ENCODE data around the gene NOS3. TPM values are rescaled to one million over a fixed set of nuclear protein-coding genes. Genes with fewer than 3 reads are reported as not detected.

NOS3 gene
- total RNA-seq, 1 donor from 2014 or later: 0.86 TPM

- Mint-ChIP-seq H3K4me3 (ENCODE audit: unreplicated experiment) (peak overlapping the region; percentile 83), H3K27ac (ENCODE audit: unreplicated experiment) (no peak overlapping the region)
Measured at GRCh38 chr7:151062111-151062398, 71.2 kb downstream of the NOS3 start.

DNA sequence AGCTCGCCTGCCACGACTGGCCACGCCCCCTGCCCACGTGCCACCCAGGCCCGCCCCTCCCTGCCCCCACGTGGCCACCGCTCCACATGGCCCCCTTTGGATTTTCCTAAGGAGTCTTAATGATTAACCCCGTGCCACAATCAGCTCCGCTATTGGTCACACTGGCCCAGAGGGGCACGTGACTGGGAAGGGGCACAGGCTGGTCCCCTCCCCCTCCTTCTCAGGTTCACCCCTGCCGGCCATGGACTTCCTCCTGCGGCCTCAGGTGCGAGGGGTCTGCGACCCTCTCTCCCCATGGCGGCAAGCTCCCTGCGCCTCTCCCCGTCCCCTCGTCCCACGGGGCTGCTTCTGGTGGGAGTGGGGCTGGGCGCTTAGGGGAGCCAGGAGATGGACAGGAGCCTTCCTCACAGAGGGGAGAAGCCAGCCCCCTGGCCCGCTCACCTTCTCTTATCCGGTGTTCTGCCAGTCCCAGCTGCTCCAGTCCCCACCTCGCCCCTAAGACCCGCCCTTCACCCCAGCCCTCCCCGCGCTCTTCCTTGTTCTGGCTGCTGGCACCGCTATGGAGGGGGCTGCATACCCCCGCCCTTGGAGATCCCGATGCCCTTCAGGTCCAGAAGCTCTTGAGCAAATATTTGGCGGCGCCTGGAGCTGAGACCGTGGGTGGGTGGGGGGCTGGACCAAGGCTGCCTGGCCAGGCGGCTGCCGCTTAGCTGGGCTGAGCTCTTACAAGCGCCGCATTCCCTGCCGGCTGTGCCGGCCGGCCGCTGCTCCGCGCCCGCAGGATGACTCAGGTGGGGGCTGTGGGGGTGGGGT, 71.8 kb downstream of the NOS3 start:
- H3K4me3 Mint-ChIP-seq (ENCODE audit: unreplicated experiment): peak overlapping the region; percentile 61
- peaks cover 4% of the 10 kb centered on the region for H3K9me3 Mint-ChIP-seq (ENCODE audit: unreplicated experiment)
- TF ChIP-seq, protein P1, sequence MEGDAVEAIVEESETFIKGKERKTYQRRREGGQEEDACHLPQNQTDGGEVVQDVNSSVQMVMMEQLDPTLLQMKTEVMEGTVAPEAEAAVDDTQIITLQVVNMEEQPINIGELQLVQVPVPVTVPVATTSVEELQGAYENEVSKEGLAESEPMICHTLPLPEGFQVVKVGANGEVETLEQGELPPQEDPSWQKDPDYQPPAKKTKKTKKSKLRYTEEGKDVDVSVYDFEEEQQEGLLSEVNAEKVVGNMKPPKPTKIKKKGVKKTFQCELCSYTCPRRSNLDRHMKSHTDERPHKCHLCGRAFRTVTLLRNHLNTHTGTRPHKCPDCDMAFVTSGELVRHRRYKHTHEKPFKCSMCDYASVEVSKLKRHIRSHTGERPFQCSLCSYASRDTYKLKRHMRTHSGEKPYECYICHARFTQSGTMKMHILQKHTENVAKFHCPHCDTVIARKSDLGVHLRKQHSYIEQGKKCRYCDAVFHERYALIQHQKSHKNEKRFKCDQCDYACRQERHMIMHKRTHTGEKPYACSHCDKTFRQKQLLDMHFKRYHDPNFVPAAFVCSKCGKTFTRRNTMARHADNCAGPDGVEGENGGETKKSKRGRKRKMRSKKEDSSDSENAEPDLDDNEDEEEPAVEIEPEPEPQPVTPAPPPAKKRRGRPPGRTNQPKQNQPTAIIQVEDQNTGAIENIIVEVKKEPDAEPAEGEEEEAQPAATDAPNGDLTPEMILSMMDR (IDR thresholded peaks at IDR 0.05; ENCODE audit: partially characterized antibody, unreplicated experiment): no peak
- no peak overlapping the region for H3K27ac Mint-ChIP-seq (ENCODE audit: unreplicated experiment)
- H3K27me3 Mint-ChIP-seq (ENCODE audit: unreplicated experiment): peaks cover 12% of the 10 kb centered on the region
- no peaks in the 10 kb centered on the region for H3K36me3 Mint-ChIP-seq (ENCODE audit: unreplicated experiment)
- DNase-seq: peak; percentile 91
- peaks cover 14% of the 10 kb centered on the region for H3K4me1 Mint-ChIP-seq (ENCODE audit: low read depth, unreplicated experiment)

More at GRCh38 chr7:151062111-151062398, 71.2 kb downstream of the NOS3 start:
- Mint-ChIP-seq H3K4me1 (ENCODE audit: low read depth, unreplicated experiment) (peaks cover 19% of the 10 kb centered on the region), H3K9me3 (ENCODE audit: unreplicated experiment) (peaks cover 8% of the 10 kb centered on the region), H3K36me3 (ENCODE audit: unreplicated experiment) (no peaks in the 10 kb centered on the region), H3K27me3 (ENCODE audit: unreplicated experiment) (peaks cover 16% of the 10 kb centered on the region)
- DNase-seq: no peak
- TF ChIP-seq, protein P1 (IDR thresholded peaks at IDR 0.05; ENCODE audit: partially characterized antibody, unreplicated experiment): no peak

- peaks cover 4% of the 10 kb centered on the region for H3K9me3 Mint-ChIP-seq (ENCODE audit: unreplicated experiment)
Measured at GRCh38 chr7:151063212-151063561, 72.4 kb downstream of the NOS3 start.

More at GRCh38 chr7:151063212-151063561, 72.4 kb downstream of the NOS3 start:
- TF ChIP-seq, protein P1 (IDR thresholded peaks at IDR 0.05; ENCODE audit: partially characterized antibody, unreplicated experiment): no peak
- no peak for DNase-seq
- Mint-ChIP-seq H3K27ac (ENCODE audit: unreplicated experiment) (no peak overlapping the region), H3K27me3 (ENCODE audit: unreplicated experiment) (peaks cover 11% of the 10 kb centered on the region), H3K4me1 (ENCODE audit: low read depth, unreplicated experiment) (peaks cover 14% of the 10 kb centered on the region), H3K36me3 (ENCODE audit: unreplicated experiment) (no peaks in the 10 kb centered on the region), H3K4me3 (ENCODE audit: unreplicated experiment) (peak overlapping the region; percentile 46)

Other genes with a start within 250 kb of the NOS3 start
- 0.44 TPM for gene TMEM176B, start 190.7 kb upstream of the NOS3 start, total RNA-seq (ENCODE audit: unreplicated experiment)
- gene TMEM176A, start 190.2 kb upstream of the NOS3 start, total RNA-seq (ENCODE audit: unreplicated experiment): 1.3 TPM
- not detected for gene AOC1, start 138.5 kb upstream of the NOS3 start, total RNA-seq (ENCODE audit: unreplicated experiment)
- gene KCNH2, start 12.7 kb upstream of the NOS3 start, total RNA-seq (ENCODE audit: unreplicated experiment): 73.7 TPM
- 9.4 TPM for gene ATG9B, start 33.5 kb downstream of the NOS3 start, total RNA-seq (ENCODE audit: unreplicated experiment)
- gene ABCB8, start 37.4 kb downstream of the NOS3 start, total RNA-seq (ENCODE audit: unreplicated experiment): 57.1 TPM
- gene ASIC3, start 57.5 kb downstream of the NOS3 start, total RNA-seq (ENCODE audit: unreplicated experiment): 10.8 TPM
- 52.9 TPM for gene CDK5, start 66.9 kb downstream of the NOS3 start, total RNA-seq (ENCODE audit: unreplicated experiment)
- 99.4 TPM for gene SLC4A2, start 68.6 kb downstream of the NOS3 start, total RNA-seq (ENCODE audit: unreplicated experiment)
- 64.7 TPM for gene FASTK, start 89.8 kb downstream of the NOS3 start, total RNA-seq (ENCODE audit: unreplicated experiment)
- gene TMUB1, start 92.5 kb downstream of the NOS3 start, total RNA-seq (ENCODE audit: unreplicated experiment): 45.7 TPM
- 406 TPM for gene AGAP3, start 95.5 kb downstream of the NOS3 start, total RNA-seq (ENCODE audit: unreplicated experiment)
- gene GBX1, start 176.7 kb downstream of the NOS3 start, total RNA-seq (ENCODE audit: unreplicated experiment): not detected
- not detected for gene ASB10, start 196.2 kb downstream of the NOS3 start, total RNA-seq (ENCODE audit: unreplicated experiment)
- not detected for gene H2BK1, start 219.5 kb downstream of the NOS3 start, total RNA-seq (ENCODE audit: unreplicated experiment)
- gene ABCF2, start 236.2 kb downstream of the NOS3 start, total RNA-seq (ENCODE audit: unreplicated experiment): 39.1 TPM
- 38.1 TPM for gene CHPF2, start 241.5 kb downstream of the NOS3 start, total RNA-seq (ENCODE audit: unreplicated experiment)

All from glutamatergic neuron (in vitro differentiated cells).